Esophagus squamous epithelium (tissue), 5 donors: ENCODE results near the gene KCNN3. TPM values are rescaled to one million over a fixed set of nuclear protein-coding genes. Genes with fewer than 3 reads are reported as not detected.

Experiments
- DNase-seq: peaks from one replicate; lab custom pipeline; 2025; lab: John Stamatoyannopoulos, UW
- H3K27ac ChIP-seq, 4 donors: fragments of 200-600 bp; sonication (generic); one replicate each; pipeline ENCODE4 v1.5.1; 2016 to 2019; ENCODE audit warnings: mild to moderate bottlenecking in 1 of 4
- H3K27me3 ChIP-seq, 4 donors: fragments of 200-600 bp; sonication (generic); 1 replicate in 3 of 4; 2 replicates in 1 of 4; pipeline versions ENCODE4 v1.5.1 to v1.6.0; 2017 to 2021; ENCODE audit warnings: antibody characterized with exemption in 1 of 4
- H3K36me3 ChIP-seq, 3 donors: fragments of 200-600 bp; sonication (generic); one replicate each; pipeline ENCODE4 v1.5.1; 2016 to 2019
- H3K4me1 ChIP-seq, 3 donors: fragments of 200-600 bp; sonication (generic); one replicate each; pipeline ENCODE4 v1.5.1; 2017 to 2019
- H3K4me3 ChIP-seq, 4 donors: fragments of 200-600 bp; sonication (generic); 1 replicate in 3 of 4; 2 replicates in 1 of 4; pipeline ENCODE4 v1.5.1; 2016 to 2019; ENCODE audit warnings: mild to moderate bottlenecking in 2 of 4, moderate library complexity in 1 of 4
- H3K9me3 ChIP-seq, 3 donors: fragments of 200-600 bp; sonication (generic); one replicate each; pipeline ENCODE4 v1.5.1; 2016 to 2019
- POLR2A ChIP-seq, 4 donors: fragments of 450-650 bp; IDR thresholded peaks; one replicate each; pipeline ENCODE4 v1.6.1; 2017; ENCODE audit warnings: antibody characterized with exemption in 4 of 4, mild to moderate bottlenecking in 4 of 4, moderate library complexity in 3 of 4
- WGBS, 2 donors: methylation state at CpG; one replicate each; pipeline ENCODE4 v1.1.5; 2018; 5-methylcytosine and 5-hydroxymethylcytosine counted together
- intact Hi-C: fragments of 100-400 bp; cut with DNase I; formaldehyde crosslinking; loops from one replicate; pipeline ENCODE4 v1.15.0; 2022
- total RNA-seq, 4 donors: library from RNA; depleted of rRNA; stranded (reverse); fragments of >200 nt; gene quantifications; one replicate each; pipeline ENCODE4 v1.1.0, GENCODE V29; 2016
- TF ChIP-seq, protein P1 (sequence below), 6 experiments: fragments of 450-650 bp in 4 of 6; fragments of 200-600 bp in 2 of 6; sonication (generic) in 2 of 6; IDR thresholded peaks; one replicate each; pipeline ENCODE4 v1.5.1; 2016 to 2019; ENCODE audit warnings: antibody characterized with exemption in 6 of 6, mild to moderate bottlenecking in 4 of 6, moderate library complexity in 4 of 6
- donor health status: DM: yes; HTN: yes; CAD: no.

Gene KCNN3
- total RNA-seq, 4 donors from 2014 or later: 0.08 to 1.7 (median 0.50) TPM

DNA sequence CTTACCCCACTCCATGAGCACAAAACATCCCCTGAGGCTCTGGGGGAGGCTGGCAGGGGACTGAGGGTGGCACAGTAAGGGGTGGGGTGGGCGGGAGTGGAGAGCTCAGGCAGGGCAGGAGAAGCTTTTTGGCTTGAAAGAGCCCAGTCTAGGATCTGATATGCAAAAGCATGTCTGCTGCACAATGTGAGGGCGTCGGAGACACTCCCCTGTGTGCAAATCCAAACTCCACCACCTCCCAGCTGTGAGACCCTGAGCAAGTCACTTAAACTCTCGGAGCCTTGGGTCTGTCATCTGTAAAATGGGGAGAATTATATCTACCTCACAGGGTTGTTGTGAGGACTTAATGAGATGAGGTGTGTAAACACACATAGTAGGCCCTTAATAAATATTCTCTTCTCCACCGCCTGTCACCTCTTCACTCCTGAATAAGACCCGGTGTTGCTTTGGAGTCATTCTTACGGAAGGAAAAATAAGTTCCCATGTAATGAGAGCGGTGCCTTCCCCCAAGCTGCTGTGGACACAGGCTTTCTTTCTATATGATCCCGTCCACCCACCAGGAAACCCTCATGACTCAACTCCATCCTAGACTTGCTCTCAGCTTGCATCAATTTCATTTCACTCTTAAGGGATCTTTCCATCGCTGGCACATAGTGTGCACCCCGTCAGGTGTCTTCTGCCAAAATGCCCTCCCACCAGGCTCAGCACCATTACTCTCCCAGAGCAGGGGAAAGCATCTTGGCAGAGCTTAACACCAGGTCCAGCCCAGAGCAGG, 12.5 kb downstream of the KCNN3 start:
- TF ChIP-seq POLR2A (IDR thresholded peaks at IDR 0.05): no peak
- TF ChIP-seq, protein P1, sequence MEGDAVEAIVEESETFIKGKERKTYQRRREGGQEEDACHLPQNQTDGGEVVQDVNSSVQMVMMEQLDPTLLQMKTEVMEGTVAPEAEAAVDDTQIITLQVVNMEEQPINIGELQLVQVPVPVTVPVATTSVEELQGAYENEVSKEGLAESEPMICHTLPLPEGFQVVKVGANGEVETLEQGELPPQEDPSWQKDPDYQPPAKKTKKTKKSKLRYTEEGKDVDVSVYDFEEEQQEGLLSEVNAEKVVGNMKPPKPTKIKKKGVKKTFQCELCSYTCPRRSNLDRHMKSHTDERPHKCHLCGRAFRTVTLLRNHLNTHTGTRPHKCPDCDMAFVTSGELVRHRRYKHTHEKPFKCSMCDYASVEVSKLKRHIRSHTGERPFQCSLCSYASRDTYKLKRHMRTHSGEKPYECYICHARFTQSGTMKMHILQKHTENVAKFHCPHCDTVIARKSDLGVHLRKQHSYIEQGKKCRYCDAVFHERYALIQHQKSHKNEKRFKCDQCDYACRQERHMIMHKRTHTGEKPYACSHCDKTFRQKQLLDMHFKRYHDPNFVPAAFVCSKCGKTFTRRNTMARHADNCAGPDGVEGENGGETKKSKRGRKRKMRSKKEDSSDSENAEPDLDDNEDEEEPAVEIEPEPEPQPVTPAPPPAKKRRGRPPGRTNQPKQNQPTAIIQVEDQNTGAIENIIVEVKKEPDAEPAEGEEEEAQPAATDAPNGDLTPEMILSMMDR (IDR thresholded peaks at IDR 0.05): no peak
- 73% methylated on average over 10 to 11 of the region's 11 CpGs for WGBS, 2 donors
- peaks cover 0 to 6% (median 0%) of the 10 kb centered on the region in 4 donors for H3K27me3 ChIP-seq

DNA sequence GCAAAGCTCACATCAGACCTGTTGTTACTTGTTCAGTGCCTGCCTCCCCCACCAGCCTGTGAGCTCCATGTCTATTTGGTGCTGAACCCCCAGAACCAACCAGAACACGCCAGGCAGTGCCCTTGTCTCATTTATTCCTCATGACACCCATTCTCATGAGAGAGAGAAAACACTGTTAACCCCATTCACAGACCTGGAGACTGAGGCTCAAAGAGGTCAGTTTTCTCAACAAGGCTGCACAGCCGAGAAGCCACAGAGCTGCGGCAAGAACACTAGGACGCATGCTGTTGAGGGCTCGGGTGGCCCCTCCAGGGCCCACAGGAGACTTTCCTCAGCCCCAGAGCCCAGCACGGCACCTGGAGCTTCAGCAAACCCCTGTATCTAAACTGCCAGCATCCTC, 13.1 kb downstream of the KCNN3 start:
- Histone ChIP-seq H3K36me3 (no peaks in the 10 kb centered on the region), H3K9me3 (no peaks in the 10 kb centered on the region), H3K27me3 (no peaks in the 10 kb centered on the region), H3K27ac (no peak overlapping the region), H3K4me1 (no peaks in the 10 kb centered on the region), H3K4me3 (no peak overlapping the region)
- DNase-seq: no peak
- 71% methylated on average over 1 of the region's 6 CpGs; no CpG with 5 or more reads in 1 of the 2 donors for WGBS, 2 donors
- no peak for TF ChIP-seq POLR2A (IDR thresholded peaks at IDR 0.05)
- TF ChIP-seq, protein P1 (IDR thresholded peaks at IDR 0.05): no peak
- intact Hi-C loops: no loop called here

More for the DNA sequence above, 12.5 kb downstream of the KCNN3 start:
- H3K4me3 ChIP-seq: no peak overlapping the region
- DNase-seq: no peak
- no peaks in the 10 kb centered on the region for H3K36me3 ChIP-seq
- H3K4me1 ChIP-seq: no peaks in the 10 kb centered on the region
- intact Hi-C loops: no loop called here
- H3K27ac ChIP-seq: no peak overlapping the region
- H3K9me3 ChIP-seq: no peaks in the 10 kb centered on the region

DNA sequence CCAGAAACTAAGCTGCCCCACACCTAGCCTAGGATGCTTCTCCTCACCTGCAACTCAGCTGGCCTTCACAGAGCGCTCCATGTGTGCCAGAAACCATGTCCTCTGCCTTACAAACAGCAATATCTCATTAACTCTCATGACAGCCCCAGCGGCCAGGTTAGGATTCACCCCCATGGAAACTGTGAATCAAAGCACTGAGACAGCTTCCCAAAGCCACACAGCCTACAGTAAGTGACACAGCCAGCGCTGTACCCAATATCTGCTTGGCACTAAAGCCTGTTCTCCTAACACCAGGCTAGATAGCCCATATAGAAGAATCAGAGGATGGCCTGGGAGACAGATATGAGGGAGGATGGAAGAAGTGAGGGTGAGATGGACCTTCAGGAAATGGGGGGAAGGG, 13.5 kb downstream of the KCNN3 start:
- TF ChIP-seq, protein P1 (IDR thresholded peaks at IDR 0.05): no peak
- no peak for TF ChIP-seq POLR2A (IDR thresholded peaks at IDR 0.05)
- Histone ChIP-seq H3K36me3 (no peaks in the 10 kb centered on the region), H3K27ac (no peak overlapping the region), H3K27me3 (no peaks in the 10 kb centered on the region), H3K9me3 (no peaks in the 10 kb centered on the region), H3K4me3 (no peak overlapping the region), H3K4me1 (no peaks in the 10 kb centered on the region)
- intact Hi-C loops: no loop called here
- 86 to 93% methylated on average over 1 to 2 of the region's 3 CpGs for WGBS, 2 donors
- DNase-seq: no peak

DNA sequence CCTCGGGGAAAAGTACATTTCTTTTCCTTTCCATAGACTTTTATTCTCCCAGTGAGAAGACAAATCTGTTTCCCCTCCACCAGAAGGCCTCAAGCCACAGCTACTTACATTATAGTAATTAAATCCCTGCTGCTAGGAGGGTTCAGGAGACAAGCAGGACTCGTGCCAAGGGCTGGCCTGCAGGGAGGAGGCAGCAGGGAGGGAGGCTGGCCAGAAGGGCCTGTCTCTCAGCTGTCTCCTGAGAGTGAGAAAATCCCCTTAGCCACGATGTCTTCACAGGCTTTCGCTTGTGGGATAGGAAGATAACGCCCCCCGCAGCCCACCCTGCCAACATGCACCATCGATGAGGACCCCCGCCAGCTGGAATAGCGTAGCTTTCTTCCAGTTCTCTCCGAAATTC, 14.0 kb downstream of the KCNN3 start:
- Histone ChIP-seq H3K9me3 (no peaks in the 10 kb centered on the region), H3K27me3 (no peaks in the 10 kb centered on the region), H3K4me1 (no peaks in the 10 kb centered on the region), H3K4me3 (no peak overlapping the region), H3K27ac (no peak overlapping the region), H3K36me3 (no peaks in the 10 kb centered on the region)
- 71 to 72% methylated on average over 6 to 9 of the region's 10 CpGs for WGBS, 2 donors
- DNase-seq: no peak
- no peak for TF ChIP-seq POLR2A (IDR thresholded peaks at IDR 0.05)
- TF ChIP-seq, protein P1 (IDR thresholded peaks at IDR 0.05): no peak
- intact Hi-C loops: no loop called here

DNA sequence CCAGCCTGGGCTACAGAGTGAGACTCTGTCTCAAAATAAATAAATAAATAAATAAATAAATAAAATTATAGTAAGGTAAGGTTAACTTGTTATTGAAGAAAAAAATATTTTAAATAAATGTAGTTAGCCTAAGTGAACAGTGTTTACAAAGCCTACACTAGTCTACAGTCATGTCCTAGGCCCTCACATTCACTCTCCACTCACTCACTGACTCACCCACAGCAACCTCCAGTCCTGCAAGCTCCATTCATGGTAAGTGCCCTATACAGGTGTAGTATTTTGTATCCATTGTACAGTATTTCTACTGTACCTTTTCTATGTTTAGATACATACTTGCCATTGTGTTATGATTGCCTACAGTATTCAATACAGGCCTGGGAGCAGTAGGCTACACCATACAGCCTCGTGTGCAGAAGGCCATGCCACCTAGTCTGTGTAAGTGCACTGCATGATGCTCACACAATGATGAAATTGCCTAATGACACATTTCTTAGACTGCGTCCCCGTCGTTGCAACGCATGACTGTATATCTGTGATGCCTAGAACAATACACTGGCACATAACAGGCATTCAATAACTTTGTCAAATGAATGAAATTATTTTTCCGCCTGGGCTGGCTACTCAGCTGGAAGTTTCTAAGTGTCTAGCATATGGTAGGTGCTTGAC, 14.8 kb downstream of the KCNN3 start:
- Histone ChIP-seq H3K27me3 (no peaks in the 10 kb centered on the region), H3K36me3 (no peaks in the 10 kb centered on the region), H3K4me1 (no peaks in the 10 kb centered on the region), H3K9me3 (no peaks in the 10 kb centered on the region), H3K4me3 (no peak overlapping the region), H3K27ac (no peak overlapping the region)
- no peak for TF ChIP-seq POLR2A (IDR thresholded peaks at IDR 0.05)
- TF ChIP-seq, protein P1 (IDR thresholded peaks at IDR 0.05): no peak
- WGBS, 2 donors: 66 to 73% methylated on average over 6 of the region's 6 CpGs
- intact Hi-C loops: no loop called here
- DNase-seq: no peak
